Upper lobe of left lung (tissue), 6 donors: Measurements from ENCODE around the gene VSTM2L. TPM values are rescaled to one million over a fixed set of nuclear protein-coding genes. Genes with fewer than 3 reads are reported as not detected.

Source experiments
- ATAC-seq, 2 donors: fragments of 200-7000 bp; cut with Tn5 transposase; one replicate each; pipeline ENCODE4 v1.9.1; 2022; ENCODE audit warnings: mild to moderate bottlenecking in 2 of 2, moderate library complexity in 2 of 2; ENCODE audit not compliant: low FRiP score in 2 of 2
- DNase-seq, 2 donors: peaks; one replicate each; pipeline ENCODE4 v3.0.0-alpha.2; 2019 to 2020
- H3K27ac ChIP-seq, 4 donors: fragments of 200-600 bp; sonication (generic); one replicate each; pipeline ENCODE4 v1.5.1; 2016 to 2019
- H3K27me3 ChIP-seq, 4 donors: fragments of 200-600 bp; sonication (generic); one replicate each; pipeline ENCODE4 v1.5.1; 2017 to 2019
- H3K36me3 ChIP-seq, 4 donors: fragments of 200-600 bp; sonication (generic); one replicate each; pipeline ENCODE4 v1.5.1; 2016 to 2019
- H3K4me1 ChIP-seq, 4 donors: fragments of 200-600 bp; sonication (generic); one replicate each; pipeline ENCODE4 v1.5.1; 2018 to 2019
- H3K4me3 ChIP-seq, 4 donors: fragments of 200-600 bp; sonication (generic); one replicate each; pipeline ENCODE4 v1.5.1; 2017 to 2019; ENCODE audit warnings: mild to moderate bottlenecking in 2 of 4, moderate library complexity in 1 of 4
- H3K9me3 ChIP-seq, 4 donors: fragments of 200-600 bp; sonication (generic); one replicate each; pipeline ENCODE4 v1.5.1; 2018 to 2019
- EP300 ChIP-seq, 4 donors: sonication (generic); formaldehyde crosslinking; IDR thresholded peaks; one replicate each; pipeline ENCODE4 v1.5.1; 2017; ENCODE audit warnings: antibody characterized with exemption in 4 of 4, control low read depth in 2 of 4
- POLR2A ChIP-seq, 4 donors: fragments of 450-650 bp; IDR thresholded peaks; one replicate each; pipeline ENCODE4 v1.5.1; 2016 to 2017; ENCODE audit warnings: antibody characterized with exemption in 4 of 4, mild to moderate bottlenecking in 2 of 4
- POLR2AphosphoS5 ChIP-seq, 2 donors: sonication (generic); formaldehyde crosslinking; IDR thresholded peaks; one replicate each; pipeline ENCODE4 v1.5.1; 2017; ENCODE audit warnings: antibody characterized with exemption in 2 of 2
- WGBS, 2 donors: methylation state at CpG; one replicate each; pipeline ENCODE4 v1.1.5; 2017 to 2018; 5-methylcytosine and 5-hydroxymethylcytosine counted together
- total RNA-seq, 6 donors: library from RNA; depleted of rRNA in 4 of 6; stranded (reverse); fragments of >200 nt in 4 of 6; gene quantifications; one replicate each; pipeline versions ENCODE4 v1.1.0 to v1.2.1, GENCODE V29; 2016 to 2021
- TF ChIP-seq, protein P1 (sequence below), 6 experiments: fragments of 450-650 bp in 4 of 6; fragments of 200-600 bp in 2 of 6; sonication (generic) in 2 of 6; IDR thresholded peaks; one replicate each; pipeline ENCODE4 v1.5.1; 2016 to 2019; ENCODE audit warnings: antibody characterized with exemption in 6 of 6
- donor health status: DM: no; HTN: no; CAD: no; lungs with moderate emphysema.
- donor health status: DM: no; HTN: yes; CAD: no; lungs with severe emphysema.

VSTM2L gene
- total RNA-seq, 6 donors from 2014 or later = 1.0 to 47.2 (median 24.8) TPM

DNA sequence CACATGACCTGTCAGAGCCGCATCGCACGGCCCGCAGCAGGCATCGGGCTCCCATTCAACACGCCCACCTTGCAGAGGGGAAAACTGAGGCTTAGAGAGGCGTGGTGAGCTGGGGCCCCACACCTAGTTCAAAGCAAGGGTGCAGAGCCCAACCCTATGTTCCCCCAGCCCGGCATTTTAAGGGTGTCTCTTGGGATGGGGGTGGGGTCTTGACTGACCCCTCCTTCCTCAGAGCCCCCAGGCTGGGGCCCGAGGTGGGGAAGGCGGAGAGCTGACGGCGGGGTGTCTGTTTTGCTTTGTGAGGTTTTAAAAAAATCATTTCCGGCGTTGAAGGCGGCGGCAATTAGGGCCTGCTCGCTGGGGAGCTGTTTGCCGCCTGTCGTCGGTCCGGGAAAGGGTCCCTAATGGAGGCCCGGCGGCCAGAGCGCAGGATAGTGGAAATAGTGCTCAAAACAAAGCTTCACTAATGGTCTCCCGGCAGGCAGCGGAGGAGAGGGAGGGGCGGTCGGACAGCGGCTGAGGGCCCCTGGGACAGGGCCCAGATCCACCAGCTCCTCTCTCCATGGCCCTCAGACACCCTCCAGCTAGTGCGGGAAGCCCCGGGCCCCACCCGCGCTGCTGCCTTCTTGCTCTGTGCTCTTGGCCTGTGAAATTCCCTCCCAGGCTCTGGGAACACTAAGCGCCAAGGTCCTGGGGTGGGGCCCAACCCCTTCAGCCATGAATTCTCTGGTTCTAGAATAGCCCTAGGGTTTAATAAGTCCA is 11.9 kb downstream of the VSTM2L start:
- peak overlapping the region in 3 of 4 donors; percentile 14 to 31 (median 27) for H3K4me3 ChIP-seq
- ATAC-seq = peak; percentile 3 to 7
- no peaks in the 10 kb centered on the region for H3K9me3 ChIP-seq
- H3K27ac ChIP-seq = peak overlapping the region in 2 of 4 donors; percentile 9 to 18
- no peak for TF ChIP-seq EP300 (IDR thresholded peaks at IDR 0.05)
- TF ChIP-seq POLR2AphosphoS5 (IDR thresholded peaks at IDR 0.05) = no peak
- peaks cover 9 to 19% (median 11%) of the 10 kb centered on the region in 4 donors for H3K4me1 ChIP-seq
- H3K27me3 ChIP-seq = peaks cover 0 to 8% (median 2%) of the 10 kb centered on the region in 4 donors
- H3K36me3 ChIP-seq = no peaks in the 10 kb centered on the region
- DNase-seq = peak; percentile 57 to 85
- 5 to 7% methylated on average over 20 to 32 of the region's 34 CpGs for WGBS, 2 donors

DNA sequence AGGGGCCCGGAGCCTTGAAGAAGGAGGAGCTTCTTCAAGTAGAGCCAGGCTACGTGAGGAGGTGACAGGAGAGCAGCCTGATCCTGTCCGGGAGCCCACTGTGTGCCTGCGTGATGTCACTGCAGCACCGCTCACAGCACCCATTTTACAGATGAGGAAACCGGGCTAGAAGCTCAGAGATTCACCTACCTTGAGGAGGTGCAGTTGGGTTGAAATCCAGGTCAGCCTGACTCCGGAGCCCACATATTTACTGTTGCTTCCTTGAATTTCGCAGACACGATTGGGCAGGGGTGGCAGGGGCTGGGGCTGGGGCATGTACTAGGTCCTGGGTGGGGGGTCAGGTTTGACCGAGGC is 12.5 kb downstream of the VSTM2L start:
- no peaks in the 10 kb centered on the region for H3K36me3 ChIP-seq
- ATAC-seq = peak in 1 of 2 donors; percentile 1
- peak overlapping the region in 1 of 4 donors; percentile 9 for H3K27ac ChIP-seq
- peaks cover 9 to 19% (median 11%) of the 10 kb centered on the region in 4 donors for H3K4me1 ChIP-seq
- peaks cover 0 to 11% (median 2%) of the 10 kb centered on the region in 4 donors for H3K27me3 ChIP-seq
- WGBS, 2 donors = 46 to 51% methylated on average over 5 to 10 of the region's 10 CpGs
- no peaks in the 10 kb centered on the region for H3K9me3 ChIP-seq
- no peak for DNase-seq
- peak overlapping the region in 1 of 4 donors; percentile 31 for H3K4me3 ChIP-seq
- TF ChIP-seq POLR2AphosphoS5 (IDR thresholded peaks at IDR 0.05) (no peak), EP300 (IDR thresholded peaks at IDR 0.05) (no peak), POLR2A (IDR thresholded peaks at IDR 0.05) (no peak)
- TF ChIP-seq, protein P1, sequence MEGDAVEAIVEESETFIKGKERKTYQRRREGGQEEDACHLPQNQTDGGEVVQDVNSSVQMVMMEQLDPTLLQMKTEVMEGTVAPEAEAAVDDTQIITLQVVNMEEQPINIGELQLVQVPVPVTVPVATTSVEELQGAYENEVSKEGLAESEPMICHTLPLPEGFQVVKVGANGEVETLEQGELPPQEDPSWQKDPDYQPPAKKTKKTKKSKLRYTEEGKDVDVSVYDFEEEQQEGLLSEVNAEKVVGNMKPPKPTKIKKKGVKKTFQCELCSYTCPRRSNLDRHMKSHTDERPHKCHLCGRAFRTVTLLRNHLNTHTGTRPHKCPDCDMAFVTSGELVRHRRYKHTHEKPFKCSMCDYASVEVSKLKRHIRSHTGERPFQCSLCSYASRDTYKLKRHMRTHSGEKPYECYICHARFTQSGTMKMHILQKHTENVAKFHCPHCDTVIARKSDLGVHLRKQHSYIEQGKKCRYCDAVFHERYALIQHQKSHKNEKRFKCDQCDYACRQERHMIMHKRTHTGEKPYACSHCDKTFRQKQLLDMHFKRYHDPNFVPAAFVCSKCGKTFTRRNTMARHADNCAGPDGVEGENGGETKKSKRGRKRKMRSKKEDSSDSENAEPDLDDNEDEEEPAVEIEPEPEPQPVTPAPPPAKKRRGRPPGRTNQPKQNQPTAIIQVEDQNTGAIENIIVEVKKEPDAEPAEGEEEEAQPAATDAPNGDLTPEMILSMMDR (IDR thresholded peaks at IDR 0.05) = no peak

DNA sequence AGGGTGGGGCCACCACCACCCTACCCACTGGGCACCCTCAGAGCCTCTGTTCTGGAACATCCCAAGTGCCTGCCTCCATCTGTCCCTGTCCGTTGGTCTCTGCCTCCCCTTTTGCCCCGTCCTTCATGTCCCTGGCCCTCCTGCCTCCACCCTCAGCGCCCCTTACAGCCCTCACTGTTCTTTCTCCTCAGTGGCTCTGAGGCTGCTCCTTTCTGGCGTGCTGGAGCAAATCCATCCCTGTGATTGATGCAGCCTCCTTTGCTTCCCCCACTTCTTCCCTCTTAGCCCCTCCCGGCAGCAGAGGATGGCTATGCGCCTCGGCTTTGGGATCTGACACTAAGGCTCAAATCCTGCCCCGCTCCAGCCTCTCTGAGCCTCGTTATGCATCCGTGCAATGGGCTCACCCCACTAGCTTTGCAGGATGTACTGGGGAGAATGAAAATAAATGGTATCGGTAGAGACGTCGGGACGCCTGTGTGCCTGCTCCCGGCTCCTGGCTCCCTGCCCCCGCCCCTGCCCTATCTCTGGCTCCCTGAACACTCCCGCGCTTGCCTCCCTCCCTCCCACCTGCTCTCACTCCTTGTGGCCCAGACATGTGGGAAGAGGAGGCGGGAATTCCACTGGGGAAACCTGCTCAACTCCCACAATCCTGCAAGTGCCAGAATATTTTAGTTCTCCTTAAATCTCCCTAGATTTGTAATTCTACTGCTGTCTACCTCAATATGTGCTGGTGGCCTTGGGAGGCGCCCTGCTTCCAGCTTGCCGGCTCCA is 13.1 kb downstream of the VSTM2L start:
- TF ChIP-seq, protein P1 (IDR thresholded peaks at IDR 0.05) = no peak
- TF ChIP-seq POLR2A (IDR thresholded peaks at IDR 0.05) (no peak), POLR2AphosphoS5 (IDR thresholded peaks at IDR 0.05) (no peak), EP300 (IDR thresholded peaks at IDR 0.05) (no peak)
- ATAC-seq (no peak), DNase-seq (no peak)
- Histone ChIP-seq H3K4me3 (no peak overlapping the region), H3K27ac (no peak overlapping the region), H3K9me3 (no peaks in the 10 kb centered on the region), H3K4me1 (peaks cover 9 to 19% (median 11%) of the 10 kb centered on the region in 4 donors), H3K27me3 (peaks cover 0 to 12% (median 2%) of the 10 kb centered on the region in 4 donors), H3K36me3 (no peaks in the 10 kb centered on the region)
- WGBS, 2 donors = 22 to 34% methylated on average over 20 to 21 of the region's 21 CpGs

DNA sequence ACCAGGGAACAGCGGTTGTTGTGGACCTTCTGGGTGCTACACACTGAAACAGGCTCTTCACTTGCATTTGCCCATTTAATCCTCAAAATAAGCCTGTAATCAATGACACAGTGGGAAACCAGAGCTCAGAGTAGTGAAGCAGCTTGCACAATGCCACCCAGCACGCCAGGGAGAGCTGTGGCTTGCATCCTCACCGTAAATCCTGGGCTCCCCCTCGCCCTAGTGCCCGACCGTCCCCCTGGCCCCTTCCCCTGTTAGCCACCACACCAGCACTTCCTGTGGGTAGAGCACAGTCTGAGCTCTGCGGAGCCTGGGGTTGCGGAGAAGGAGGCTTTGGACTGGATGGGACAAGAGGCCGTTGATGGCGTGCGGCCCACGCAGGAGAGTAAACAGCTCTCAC is 14.5 kb downstream of the VSTM2L start:
- 34 to 43% methylated on average over 11 to 12 of the region's 12 CpGs for WGBS, 2 donors

DNA sequence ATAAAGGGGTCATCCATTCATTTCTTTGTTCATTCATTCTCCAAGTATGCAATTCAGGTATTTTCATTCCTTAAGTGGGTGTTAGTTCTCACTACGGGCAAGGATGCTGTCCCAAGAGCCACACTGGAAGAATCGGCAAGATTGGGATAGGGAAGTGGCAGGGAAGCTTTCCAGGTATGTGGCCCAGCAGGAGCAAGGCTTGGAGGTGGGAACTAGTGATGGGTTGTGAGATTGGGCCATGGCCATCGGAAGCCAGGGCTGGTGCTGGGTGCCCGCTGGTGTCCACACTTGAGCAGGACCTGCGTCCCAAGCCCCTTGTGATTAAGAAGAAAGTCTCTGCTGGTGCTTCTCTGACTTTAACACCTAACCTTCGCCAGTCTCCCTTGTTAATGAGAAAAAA is 15.1 kb downstream of the VSTM2L start:
- Histone ChIP-seq H3K36me3 (no peaks in the 10 kb centered on the region), H3K4me1 (peaks cover 9 to 19% (median 11%) of the 10 kb centered on the region in 4 donors), H3K27ac (no peak overlapping the region), H3K9me3 (no peaks in the 10 kb centered on the region), H3K4me3 (no peak overlapping the region), H3K27me3 (peaks cover 0 to 12% (median 2%) of the 10 kb centered on the region in 4 donors)
- no peak for DNase-seq
- ATAC-seq = no peak
- WGBS, 2 donors = 78 to 79% methylated on average over 6 of the region's 6 CpGs
- no peak for TF ChIP-seq EP300 (IDR thresholded peaks at IDR 0.05)
- no peak for TF ChIP-seq POLR2A (IDR thresholded peaks at IDR 0.05)
- TF ChIP-seq, protein P1 (IDR thresholded peaks at IDR 0.05) = no peak
- TF ChIP-seq POLR2AphosphoS5 (IDR thresholded peaks at IDR 0.05) = no peak

More for the DNA sequence above, 14.5 kb downstream of the VSTM2L start:
- Histone ChIP-seq H3K9me3 (no peaks in the 10 kb centered on the region), H3K4me1 (peaks cover 9 to 19% (median 11%) of the 10 kb centered on the region in 4 donors), H3K27ac (no peak overlapping the region), H3K36me3 (no peaks in the 10 kb centered on the region), H3K27me3 (peaks cover 0 to 12% (median 2%) of the 10 kb centered on the region in 4 donors), H3K4me3 (no peak overlapping the region)
- DNase-seq = no peak
- TF ChIP-seq POLR2A (IDR thresholded peaks at IDR 0.05) (no peak), EP300 (IDR thresholded peaks at IDR 0.05) (no peak), POLR2AphosphoS5 (IDR thresholded peaks at IDR 0.05) (no peak)
- ATAC-seq = no peak
